GM12878 (cell line): ENCODE data around the gene SHLD3.

Experiments
- CTCF ChIP-seq, 3 experiments: IDR thresholded peaks in 2 of 3; conservative IDR thresholded peaks in 1 of 3; 2 replicates each; pipeline ENCODE4 v1.5.1; 2011; ENCODE audit warnings: low read depth in 3 of 3, low read length in 3 of 3, mild to moderate bottlenecking in 3 of 3, control low read depth in 2 of 3, moderate library complexity in 2 of 3, inconsistent platforms in 1 of 3, mixed read lengths in 1 of 3; ENCODE audit not compliant: control insufficient read depth in 2 of 3, insufficient read depth in 1 of 3; ENCODE audit errors: extremely low read depth in 1 of 3
- MAX ChIP-seq: IDR thresholded peaks from 2 replicates; pipeline ENCODE4 v1.6.1; 2012; ENCODE audit warnings: low read depth, low read length, improper control_type of control experiment
- STAT3 ChIP-seq: IDR thresholded peaks from 2 replicates; pipeline ENCODE4 v1.6.1; 2011; ENCODE audit warnings: low read depth, low read length, improper control_type of control experiment
- USF2 ChIP-seq: IDR thresholded peaks from 2 replicates; pipeline ENCODE4 v1.6.1; 2011; ENCODE audit warnings: low read depth, low read length, improper control_type of control experiment, borderline replicate concordance

GRCh38 chr5:65624025-65624570, 729 bp upstream of the SHLD3 start, which contains the start of gene TRIM23:
- peak; percentile 46 for TF ChIP-seq MAX
- peak in 1 of 3 experiments; percentile 20; a peak in 1 of 6 replicates for TF ChIP-seq CTCF (IDR thresholded peaks at IDR 0.05 in 2 of 3, conservative IDR thresholded peaks at IDR 0.05 in 1 of 3; ENCODE audit: control insufficient read depth in 2 of 3, extremely low read depth in 1 of 3, insufficient read depth in 1 of 3, low read depth in 3 of 3, low read length in 3 of 3)
- TF ChIP-seq STAT3: no peak
- no peak for TF ChIP-seq USF2
